ENCODE measurements around the gene LARP1B. TPM values are rescaled to one million over a fixed set of nuclear protein-coding genes. Genes with fewer than 3 reads are reported as not detected.

Gene LARP1B
- total RNA-seq (2014; rRNA removed; shearing (Covaris generic)) (16.5 and 22.1 TPM in 2 replicates), total RNA-seq (2022) (21.0 and 25.0 TPM in 2 replicates), Bru-seq, nascent RNA (percentile 63 among the genes with signal in this experiment), BruChase-seq, experiment 1, labeled RNA remaining after a 6-hour chase (percentile 69 among the genes with signal in this experiment), BruChase-seq, experiment 2, labeled RNA remaining after a 2-hour chase (percentile 64 among the genes with signal in this experiment)
- long read RNA-seq, transcript LARP1B-202 (10 exons, 2,151 nt), result minor isoform, 6 of 32 reads
- long read RNA-seq, transcript LARP1B-211 (10 exons, 2,563 nt), result major isoform, 9 of 32 reads
- long read RNA-seq, partial matches to known transcripts, result 5 of 32 reads
- long read RNA-seq, other reads (novel, unspliced or antisense), result 12 of 32 reads

- Histone ChIP-seq H3K9me2 (ENCODE audit: insufficient read depth, low read length) (no peaks in the 10 kb centered on the region), H3K79me2 (ENCODE audit: insufficient read depth, low read depth, low read length) (peaks cover 21% of the 10 kb centered on the region; the same call in 1 of the 2 replicates), H4K20me1 (ENCODE audit: insufficient read depth, low read length) (no peaks in the 10 kb centered on the region), H3K27ac (ENCODE audit: low read depth, low read length, poor library complexity, severe bottlenecking) (peak within 1 kb of the TSS; percentile 81), H2AFZ (ENCODE audit: low read length) (peak within 1 kb of the TSS; percentile 99), H3K4me3 (ENCODE audit: low read depth, low read length, poor library complexity, severe bottlenecking) (peak within 1 kb of the TSS; percentile 82), H3K4me1 (ENCODE audit: insufficient read depth, low read length, poor library complexity, severe bottlenecking) (peaks cover 15% of the 10 kb centered on the region), H3K4me2 (ENCODE audit: low read length) (peak within 1 kb of the TSS; percentile 84), H3K9me3 (ENCODE audit: low read length) (no peaks in the 10 kb centered on the region), H3K36me3 (ENCODE audit: insufficient read depth, low read length) (no peaks in the 10 kb centered on the region)
- ChIA-PET CTCF (ENCODE audit: unreplicated experiment) (no interaction called here), POLR2A (interaction anchor here (0.5 to 2.1 kb wide), 14 partner anchors 12 to 1498 kb away, joined by 3 to 12 read pairs (median 4); partner anchors contain the start of genes ABHD18 and MFSD8)
- intact Hi-C loops (cut with micrococcal nuclease; ENCODE audit: unreplicated experiment), result loop anchor here (1.0 to 5.0 kb wide), 5 partner anchors 96 to 1031 kb away; partner anchors contain the start of genes ABHD18, MFSD8, PGRMC2 and PLK4
- DNase-seq (ENCODE audit: low spot score), result peak; percentile 94
- BruUV-seq (replicated peaks), result no TSS peak
- TF ChIP-seq CTCF (conservative IDR thresholded peaks at IDR 0.05; ENCODE audit: low read length), result 0 out of 2 replicates have a peak, but pooled peaks have one; percentile 13
- TF ChIP-seq EZH2phosphoT487 (IDR thresholded peaks at IDR 0.05; ENCODE audit: borderline replicate concordance, low read depth, low read length), result no peak
Observed at GRCh38 chr4:128060699-128061565, at the start of gene LARP1B. Gene LARP1B, plus strand, starts transcription at chr4:128061312. Its CDS starts 13,640 bp downstream, at chr4:128074952.

GRCh38 chr4:128025319-128025718 is 35.8 kb upstream of the LARP1B start:
- H3K4me3 ChIP-seq (ENCODE audit: low read depth, low read length, poor library complexity, severe bottlenecking), result no peak overlapping the region
- no peaks in the 10 kb centered on the region for H3K4me1 ChIP-seq (ENCODE audit: insufficient read depth, low read length, poor library complexity, severe bottlenecking)
- H3K27ac ChIP-seq (ENCODE audit: low read depth, low read length, poor library complexity, severe bottlenecking), result no peak overlapping the region
- H3K79me2 ChIP-seq (ENCODE audit: insufficient read depth, low read depth, low read length), result no peaks in the 10 kb centered on the region
- no TSS peak for BruUV-seq (replicated peaks)
- no peak for DNase-seq (ENCODE audit: low spot score)
- TF ChIP-seq CTCF (conservative IDR thresholded peaks at IDR 0.05; ENCODE audit: low read length) (no peak), EZH2phosphoT487 (IDR thresholded peaks at IDR 0.05; ENCODE audit: borderline replicate concordance, low read depth, low read length) (no peak)
- no peak overlapping the region for H3K4me2 ChIP-seq (ENCODE audit: low read length)
- H4K20me1 ChIP-seq (ENCODE audit: insufficient read depth, low read length), result no peaks in the 10 kb centered on the region
- no peak overlapping the region for H2AFZ ChIP-seq (ENCODE audit: low read length)
- ChIA-PET POLR2A (no interaction called here), CTCF (ENCODE audit: unreplicated experiment) (no interaction called here)
- intact Hi-C loops (cut with micrococcal nuclease; ENCODE audit: unreplicated experiment), result no loop called here
- H3K36me3 ChIP-seq (ENCODE audit: insufficient read depth, low read length), result peaks cover 5% of the 10 kb centered on the region
- H3K9me2 ChIP-seq (ENCODE audit: insufficient read depth, low read length), result no peaks in the 10 kb centered on the region
- no peaks in the 10 kb centered on the region for H3K9me3 ChIP-seq (ENCODE audit: low read length)

Data from OCI-LY7 (cell line).